CD4-positive, alpha-beta T cell (primary cell): Measurements from ENCODE around the gene SSH3. TPM values are rescaled to one million over a fixed set of nuclear protein-coding genes. Genes with fewer than 3 reads are reported as not detected.

Experiments
- ATAC-seq: fragments of 200-7000 bp; cut with Tn5 transposase; one replicate; pipeline ENCODE4 v1.10.0; 2022; ENCODE audit warnings: mild to moderate bottlenecking; ENCODE audit not compliant: poor library complexity
- CTCF ChIA-PET: fragments of 350-600 bp; sonication (Branson Sonifier 250); formaldehyde crosslinking; loops from one replicate; lab custom pipeline; 2021; ENCODE audit warnings: antibody characterized with exemption, inconsistent platforms; lab: Charles Lee
- POLR2A ChIA-PET: fragments of 350-600 bp; sonication (Branson Sonifier 250); formaldehyde crosslinking; loops from one replicate; lab custom pipeline; 2021; ENCODE audit warnings: antibody characterized with exemption, inconsistent platforms; lab: Charles Lee
- DNase-seq, 14 experiments: peaks; one replicate each; pipeline ENCODE4 v3.0.0-alpha.2; 2013 to 2020; ENCODE audit warnings: mixed read lengths in 2 of 14
- H3K27ac ChIP-seq, 2 donors: one replicate each; pipeline versions ENCODE4 v1.5.1 to v1.7.0; 2013; ENCODE audit warnings: low read length in 2 of 2, low read depth in 1 of 2, mild to moderate bottlenecking in 1 of 2
- H3K27me3 ChIP-seq, 2 experiments: 1 replicate in 1 of 2; 2 replicates in 1 of 2; pipeline versions ENCODE4 v1.6.1 to v1.7.0; 2013; ENCODE audit warnings: low read length in 2 of 2, control low read depth in 1 of 2, mild to moderate bottlenecking in 1 of 2, moderate library complexity in 1 of 2; ENCODE audit not compliant: insufficient read depth in 2 of 2, control insufficient read depth in 1 of 2
- H3K36me3 ChIP-seq: one replicate; pipeline ENCODE4 v1.6.1; 2013; ENCODE audit warnings: low read length, control low read depth; ENCODE audit not compliant: insufficient read depth
- H3K4me1 ChIP-seq: one replicate; pipeline ENCODE4 v1.6.1; 2013; ENCODE audit warnings: low read length, control low read depth; ENCODE audit not compliant: insufficient read depth
- H3K4me3 ChIP-seq: one replicate; pipeline ENCODE4 v1.5.1; 2013; ENCODE audit warnings: mild to moderate bottlenecking, low read length, moderate library complexity
- H3K9me3 ChIP-seq, 2 experiments: 1 replicate in 1 of 2; 2 replicates in 1 of 2; pipeline versions ENCODE4 v1.6.1 to v1.7.0; 2013; ENCODE audit warnings: low read length in 2 of 2, mild to moderate bottlenecking in 2 of 2, control low read depth in 1 of 2, moderate library complexity in 1 of 2; ENCODE audit not compliant: control insufficient read depth in 1 of 2, insufficient read depth in 1 of 2
- H3K27ac Mint-ChIP-seq: one replicate; pipeline ENCODE4 v1.8.0; 2020; ENCODE audit warnings: mixed read lengths
- H3K27me3 Mint-ChIP-seq: one replicate; pipeline ENCODE4 v1.8.0; 2021; ENCODE audit warnings: mixed read lengths
- H3K36me3 Mint-ChIP-seq: one replicate; pipeline ENCODE4 v1.8.0; 2021; ENCODE audit warnings: low read depth, mixed read lengths
- H3K4me1 Mint-ChIP-seq: one replicate; pipeline ENCODE4 v1.8.0; 2021; ENCODE audit warnings: low read depth, mixed read lengths
- H3K4me3 Mint-ChIP-seq: one replicate; pipeline ENCODE4 v1.8.0; 2020; ENCODE audit warnings: mild to moderate bottlenecking, mixed read lengths
- H3K9me3 Mint-ChIP-seq: one replicate; pipeline ENCODE4 v1.8.0; 2020; ENCODE audit warnings: mixed read lengths
- intact Hi-C, 2 experiments: fragments of 100-400 bp; cut with DNase I in 1 of 2; cut with micrococcal nuclease in 1 of 2; formaldehyde crosslinking; loops; one replicate each; pipeline versions ENCODE4 v1.15.1 to v1.9.0; 2023 to 2025; cut with DNase I, micrococcal nuclease
- total RNA-seq, 174 experiments: library from RNA in 2 of 174; stranded (reverse) in 2 of 174; gene quantifications; one replicate each; pipeline ENCODE4 v1.2.3 and lab custom pipeline; 2021 to 2026
- TF ChIP-seq, protein P1 (sequence below): fragments of 200-600 bp; IDR thresholded peaks from one replicate; pipeline ENCODE4 v1.8.0; 2022; ENCODE audit warnings: antibody characterized with exemption, mild to moderate bottlenecking

The SSH3 gene
- total RNA-seq, 2 experiments from 2014 or later = 8.5 to 8.8 TPM

DNA sequence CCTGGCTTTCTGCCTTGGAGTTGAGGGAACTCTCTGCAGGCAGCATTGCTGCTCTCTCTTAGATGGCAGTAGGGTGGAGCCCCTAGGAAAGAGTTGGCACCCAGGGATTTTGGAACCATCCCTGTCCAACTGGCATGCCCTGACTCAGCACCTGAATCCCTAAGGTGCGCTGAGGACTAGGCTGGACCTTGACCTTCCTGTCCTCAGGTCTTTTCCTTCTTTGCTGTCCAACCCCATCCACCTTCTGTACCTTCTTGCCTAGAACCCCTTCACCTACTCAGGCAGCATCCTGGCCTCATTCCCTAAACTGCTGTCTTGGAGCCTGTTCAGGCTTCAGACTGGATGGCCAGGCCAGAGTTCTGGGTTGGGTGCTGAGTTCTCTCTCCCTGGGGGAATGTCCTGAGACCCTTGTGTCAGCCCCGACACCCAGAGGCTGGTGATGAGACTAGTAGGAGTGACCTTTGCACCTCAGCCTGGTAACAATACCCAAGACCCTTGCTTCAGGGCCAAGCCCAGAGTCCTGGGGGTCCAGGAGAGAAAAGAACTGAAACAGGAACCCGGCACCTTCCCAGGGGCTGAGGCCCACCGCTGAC is 52.6 kb downstream of the SSH3 start:
- peaks cover 40% of the 10 kb centered on the region for H3K4me1 Mint-ChIP-seq
- no peak overlapping the region for H3K4me3 Mint-ChIP-seq
- no peak for DNase-seq

GRCh38 chr11:67356387-67356863 is 53.1 kb downstream of the SSH3 start:
- Histone ChIP-seq H3K27me3 (no peaks in the 10 kb centered on the region), H3K4me3 (no peak overlapping the region), H3K27ac (no peak overlapping the region), H3K4me1 (peaks cover 58% of the 10 kb centered on the region), H3K36me3 (peaks cover 2% of the 10 kb centered on the region), H3K9me3 (no peaks in the 10 kb centered on the region)
- ChIA-PET POLR2A (interaction anchor here (0.8 to 2.1 kb wide), 9 partner anchors 12 to 61 kb away, joined by 3 to 11 read pairs (median 4); partner anchors contain the start of genes CLCF1, PPP1CA and RAD9A), CTCF (interaction anchor here (0.8 to 10.0 kb wide), 14 partner anchors 10 to 149 kb away, joined by 3 to 241 read pairs (median 6); partner anchors contain the start of genes CLCF1, PITPNM1 and RAD9A)
- H3K36me3 Mint-ChIP-seq = peaks cover 8% of the 10 kb centered on the region
- no peaks in the 10 kb centered on the region for H3K27me3 Mint-ChIP-seq
- H3K27ac Mint-ChIP-seq = peak overlapping the region; percentile 58
- ATAC-seq (no peak), DNase-seq (no peak)
- intact Hi-C loops = loop anchor here (2.0 to 10.0 kb wide), 3 partner anchors 150 to 402 kb away; partner anchors contain the start of genes ACY3 (in 1 of the 2) and PC (in 1 of the 2)
- peaks cover 35% of the 10 kb centered on the region for H3K4me1 Mint-ChIP-seq
- peak overlapping the region; percentile 75 for H3K4me3 Mint-ChIP-seq
- no peaks in the 10 kb centered on the region for H3K9me3 Mint-ChIP-seq
- TF ChIP-seq, protein P1, sequence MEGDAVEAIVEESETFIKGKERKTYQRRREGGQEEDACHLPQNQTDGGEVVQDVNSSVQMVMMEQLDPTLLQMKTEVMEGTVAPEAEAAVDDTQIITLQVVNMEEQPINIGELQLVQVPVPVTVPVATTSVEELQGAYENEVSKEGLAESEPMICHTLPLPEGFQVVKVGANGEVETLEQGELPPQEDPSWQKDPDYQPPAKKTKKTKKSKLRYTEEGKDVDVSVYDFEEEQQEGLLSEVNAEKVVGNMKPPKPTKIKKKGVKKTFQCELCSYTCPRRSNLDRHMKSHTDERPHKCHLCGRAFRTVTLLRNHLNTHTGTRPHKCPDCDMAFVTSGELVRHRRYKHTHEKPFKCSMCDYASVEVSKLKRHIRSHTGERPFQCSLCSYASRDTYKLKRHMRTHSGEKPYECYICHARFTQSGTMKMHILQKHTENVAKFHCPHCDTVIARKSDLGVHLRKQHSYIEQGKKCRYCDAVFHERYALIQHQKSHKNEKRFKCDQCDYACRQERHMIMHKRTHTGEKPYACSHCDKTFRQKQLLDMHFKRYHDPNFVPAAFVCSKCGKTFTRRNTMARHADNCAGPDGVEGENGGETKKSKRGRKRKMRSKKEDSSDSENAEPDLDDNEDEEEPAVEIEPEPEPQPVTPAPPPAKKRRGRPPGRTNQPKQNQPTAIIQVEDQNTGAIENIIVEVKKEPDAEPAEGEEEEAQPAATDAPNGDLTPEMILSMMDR = no peak

More for the DNA sequence above, 52.6 kb downstream of the SSH3 start:
- intact Hi-C loops = loop anchor here (2.0 to 10.0 kb wide), 3 partner anchors 151 to 401 kb away; partner anchors contain the start of genes ACY3 (in 1 of the 2) and PC (in 1 of the 2)
- H3K27ac ChIP-seq = no peak overlapping the region
- H3K9me3 ChIP-seq = no peaks in the 10 kb centered on the region
- TF ChIP-seq, protein P1 = no peak
- H3K4me3 ChIP-seq = no peak overlapping the region
- no peaks in the 10 kb centered on the region for H3K27me3 ChIP-seq
- H3K27me3 Mint-ChIP-seq = no peaks in the 10 kb centered on the region
- H3K9me3 Mint-ChIP-seq = no peaks in the 10 kb centered on the region
- H3K4me1 ChIP-seq = peaks cover 63% of the 10 kb centered on the region
- H3K36me3 ChIP-seq = peaks cover 5% of the 10 kb centered on the region
- POLR2A ChIA-PET = interaction anchor here (1.0 to 2.1 kb wide), 7 partner anchors 12 to 36 kb away, joined by 3 to 11 read pairs (median 4); partner anchors contain the start of genes CLCF1 and RAD9A
- H3K27ac Mint-ChIP-seq = peak overlapping the region; percentile 17
- CTCF ChIA-PET = interaction anchor here (0.8 to 10.0 kb wide), 10 partner anchors 9 to 135 kb away, joined by 3 to 241 read pairs (median 6); partner anchors contain the start of genes CLCF1 and RAD9A
- peaks cover 14% of the 10 kb centered on the region for H3K36me3 Mint-ChIP-seq
- ATAC-seq = no peak

DNA sequence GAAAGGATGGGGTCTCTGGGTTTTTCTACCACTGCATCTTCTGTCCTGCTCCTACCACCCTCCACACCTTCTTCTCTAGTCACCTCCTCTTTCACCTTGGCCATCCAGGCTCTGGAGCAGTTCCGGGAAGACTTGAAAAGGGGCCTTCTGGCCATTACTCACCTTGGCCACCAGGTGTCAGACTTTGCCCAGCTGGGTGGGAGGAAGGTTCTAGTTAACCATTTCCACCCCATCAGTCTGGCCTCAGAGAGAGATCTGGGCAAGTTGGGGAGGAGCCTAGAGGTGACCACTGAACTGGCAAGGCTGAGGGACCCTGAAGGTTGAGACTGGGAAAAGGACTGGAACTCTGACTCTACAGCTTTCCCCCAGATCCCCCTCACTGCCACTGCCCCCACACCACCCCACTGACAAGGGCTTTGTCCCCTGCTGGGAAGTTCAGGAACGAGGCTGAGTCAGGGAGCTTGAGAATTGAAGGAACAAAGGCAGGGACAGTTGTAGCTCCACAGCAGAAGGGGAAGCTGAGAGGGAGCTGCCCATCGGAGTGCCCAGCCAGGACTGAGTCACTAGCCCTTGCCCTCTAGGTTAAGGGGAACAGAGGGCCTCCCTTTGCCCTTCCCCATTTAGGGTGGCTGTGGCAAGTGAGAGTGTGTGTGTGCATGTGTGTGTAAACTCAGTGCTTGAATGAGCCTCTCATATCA is 53.7 kb downstream of the SSH3 start:
- peak overlapping the region; percentile 75 for H3K4me3 Mint-ChIP-seq
- no peaks in the 10 kb centered on the region for H3K9me3 Mint-ChIP-seq
- DNase-seq (peak; percentile 51 to 83 (median 61)), ATAC-seq (no peak)
- ChIA-PET POLR2A (interaction anchor here (0.8 to 2.1 kb wide), 8 partner anchors 13 to 60 kb away, joined by 3 to 11 read pairs (median 4); partner anchors contain the start of genes CLCF1, PPP1CA and RAD9A), CTCF (interaction anchor here (0.7 to 10.0 kb wide), 15 partner anchors 10 to 149 kb away, joined by 3 to 241 read pairs (median 5); partner anchors contain the start of genes CLCF1, PITPNM1 and RAD9A)
- TF ChIP-seq, protein P1 = peak; percentile 98
- H3K4me3 ChIP-seq = no peak overlapping the region
- intact Hi-C loops = loop anchor here (1.0 to 10.0 kb wide), 4 partner anchors 25 to 402 kb away; partner anchors contain the start of genes ACY3 (in 1 of the 2) and PC (in 1 of the 2)
- no peaks in the 10 kb centered on the region for H3K27me3 ChIP-seq
- no peaks in the 10 kb centered on the region for H3K9me3 ChIP-seq
- peaks cover 52% of the 10 kb centered on the region for H3K4me1 ChIP-seq
- peaks cover 8% of the 10 kb centered on the region for H3K36me3 Mint-ChIP-seq
- H3K27ac Mint-ChIP-seq = peak overlapping the region; percentile 58
- no peaks in the 10 kb centered on the region for H3K27me3 Mint-ChIP-seq
- no peaks in the 10 kb centered on the region for H3K36me3 ChIP-seq
- peaks cover 30% of the 10 kb centered on the region for H3K4me1 Mint-ChIP-seq
- no peak overlapping the region for H3K27ac ChIP-seq
